Dendritic cell treated with granulocyte-macrophage colony-stimulating factor and Interleukin-4, amounts not matched to agents 40 ng/mL and 50 ng/mL, for 4 days (primary cell): ENCODE measurements around the gene SAA2.
"Not testable (repeated sequence)": the region's sequence is repeated elsewhere in the genome, so short reads cannot be mapped to it uniquely, and the experiment has no call there.

ENCODE experiments used
- H3K27ac Mint-ChIP-seq: one replicate; pipeline ENCODE4 v1.8.0; 2022; ENCODE audit warnings: mild to moderate bottlenecking, mixed read lengths
- H3K27me3 Mint-ChIP-seq: one replicate; pipeline ENCODE4 v1.8.0; 2022; ENCODE audit warnings: mild to moderate bottlenecking, mixed read lengths
- H3K36me3 Mint-ChIP-seq: one replicate; pipeline ENCODE4 v1.8.0; 2022; ENCODE audit warnings: low read depth, mixed read lengths
- H3K4me1 Mint-ChIP-seq: one replicate; pipeline ENCODE4 v1.8.0; 2022; ENCODE audit warnings: low read depth, mixed read lengths
- H3K4me3 Mint-ChIP-seq: one replicate; pipeline ENCODE4 v1.8.0; 2022; ENCODE audit warnings: mild to moderate bottlenecking, moderate library complexity, mixed read lengths
- H3K9me3 Mint-ChIP-seq: one replicate; pipeline ENCODE4 v1.8.0; 2022; ENCODE audit warnings: mixed read lengths
- intact Hi-C: fragments of 100-400 bp; cut with micrococcal nuclease; formaldehyde crosslinking; loops from one replicate; pipeline ENCODE4 v1.15.0; 2022

SAA2 gene

GRCh38 chr11:18197738-18198137 is 50.7 kb downstream of the SAA2 start:
- H3K9me3 Mint-ChIP-seq, H3K4me1 Mint-ChIP-seq, H3K27ac Mint-ChIP-seq, H3K27me3 Mint-ChIP-seq, intact Hi-C loops, H3K4me3 Mint-ChIP-seq, H3K36me3 Mint-ChIP-seq: not testable (repeated sequence)

- Mint-ChIP-seq H3K27ac (no peak overlapping the region), H3K9me3 (no peaks in the 10 kb centered on the region), H3K36me3 (no peaks in the 10 kb centered on the region), H3K4me3 (no peak overlapping the region), H3K4me1 (peaks cover 7% of the 10 kb centered on the region), H3K27me3 (peaks cover 10% of the 10 kb centered on the region)
- intact Hi-C loops = no loop called here
Observed at GRCh38 chr11:18196532-18196931, 51.9 kb downstream of the SAA2 start.
